Stimulated activated naive CD8-positive, alpha-beta T cell treated with anti-CD3 and anti-CD28 coated beads, Interleukin-15, Interleukin-2, amounts not matched to agents 100 U/mL and 50 U/mL, for 24 hours (primary cell): Measurements from ENCODE around the gene SLC4A7.
"Not testable (repeated sequence)": the region's sequence is repeated elsewhere in the genome, so short reads cannot be mapped to it uniquely, and the experiment has no call there.

ENCODE experiments used
- ATAC-seq: fragments of 150-1000 bp; cut with Tn5 transposase; one replicate; pipeline ENCODE4 v1.10.0; 2021
- DNase-seq: peaks from one replicate; pipeline ENCODE4 v3.0.0; 2021

Gene SLC4A7

GRCh38 chr3:27428446-27428845 is 55.7 kb downstream of the SLC4A7 start:
- ATAC-seq (no peak), DNase-seq (no peak)

- no peak for ATAC-seq
- no peak for DNase-seq
Observed at GRCh38 chr3:27426926-27427325, 57.3 kb downstream of the SLC4A7 start.

GRCh38 chr3:27425896-27426565 is 58.2 kb downstream of the SLC4A7 start:
- DNase-seq (no peak), ATAC-seq (no peak)

- ATAC-seq, DNase-seq: not testable (repeated sequence)
Observed at GRCh38 chr3:27424812-27425521, 59.2 kb downstream of the SLC4A7 start.

- DNase-seq (no peak), ATAC-seq (no peak)
Observed at GRCh38 chr3:27423463-27423862, 60.7 kb downstream of the SLC4A7 start.

DNA sequence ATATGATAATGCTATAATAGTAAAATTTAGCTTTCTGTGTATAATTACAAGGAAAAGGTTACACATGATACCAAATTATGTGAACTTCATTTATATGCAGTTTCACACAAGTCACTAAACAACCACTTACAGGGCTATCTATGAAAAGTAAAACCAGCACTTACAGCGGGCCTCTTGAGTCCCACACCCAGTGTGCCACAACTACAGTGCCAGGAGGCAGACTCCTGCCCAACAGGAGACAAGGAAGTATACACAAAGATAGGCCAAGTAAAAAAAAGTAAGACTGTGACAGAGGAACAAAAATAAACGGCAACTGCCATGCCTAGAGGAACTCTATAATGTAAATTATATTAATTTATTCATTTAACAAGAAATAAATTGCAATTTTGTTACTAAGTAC is 61.6 kb downstream of the SLC4A7 start:
- no peak for ATAC-seq
- DNase-seq, result no peak

DNA sequence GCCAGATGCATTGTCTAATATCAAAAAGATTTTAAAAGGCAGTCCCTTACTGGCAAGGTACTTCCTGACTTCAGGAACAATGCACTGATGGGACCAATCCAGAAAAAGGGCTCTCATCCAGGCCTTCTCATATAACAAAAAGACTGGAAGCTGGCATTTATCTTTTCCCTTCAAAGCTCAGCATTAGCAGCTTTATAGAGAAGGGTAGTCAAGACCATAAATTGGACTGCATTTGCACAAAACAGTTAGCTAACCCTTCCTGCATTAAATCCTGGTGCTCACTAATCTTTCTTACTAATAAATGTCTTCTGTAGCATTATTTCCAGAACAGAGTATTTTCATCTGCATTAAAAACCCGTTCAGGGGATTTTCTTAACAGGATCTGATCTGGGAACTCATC is 69.0 kb downstream of the SLC4A7 start:
- no peak for ATAC-seq
- no peak for DNase-seq

DNA sequence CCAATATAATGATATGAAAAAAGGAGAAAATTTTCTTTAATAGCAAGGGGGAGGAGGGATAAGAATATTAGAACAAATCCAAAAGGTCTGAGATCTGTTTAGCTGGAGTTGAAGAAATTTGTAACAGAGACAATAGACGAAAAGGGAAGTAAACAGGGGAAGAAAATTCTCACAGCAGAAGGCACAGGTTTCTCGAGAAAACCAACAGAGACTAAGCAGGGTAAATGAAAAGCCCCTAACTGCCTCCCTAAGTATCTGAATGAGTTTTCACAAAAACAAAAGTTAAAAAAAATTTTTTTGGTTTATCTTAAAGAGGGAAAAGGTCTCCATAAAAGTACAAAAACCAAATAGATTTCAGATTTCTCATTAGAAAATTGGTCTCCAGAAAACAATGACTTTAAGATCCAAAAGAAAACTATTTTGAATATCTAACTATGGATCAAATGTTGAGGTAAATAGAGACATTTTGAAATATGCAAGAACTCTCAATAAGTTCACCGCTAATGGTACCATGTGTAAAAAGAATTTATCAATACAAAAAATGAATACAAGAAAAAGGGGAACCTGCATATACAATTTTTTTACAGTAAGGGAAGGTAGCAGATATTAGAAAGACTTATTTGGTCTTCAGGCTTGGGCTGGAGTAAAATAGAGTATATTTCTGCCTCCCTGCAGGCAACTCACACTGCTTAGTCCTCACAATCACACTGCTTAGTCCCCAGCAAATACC is 91.1 kb downstream of the SLC4A7 start:
- ATAC-seq (no peak), DNase-seq (no peak)

GRCh38 chr3:27392414-27392813 is 91.8 kb downstream of the SLC4A7 start:
- DNase-seq, ATAC-seq: not testable (repeated sequence)

DNA sequence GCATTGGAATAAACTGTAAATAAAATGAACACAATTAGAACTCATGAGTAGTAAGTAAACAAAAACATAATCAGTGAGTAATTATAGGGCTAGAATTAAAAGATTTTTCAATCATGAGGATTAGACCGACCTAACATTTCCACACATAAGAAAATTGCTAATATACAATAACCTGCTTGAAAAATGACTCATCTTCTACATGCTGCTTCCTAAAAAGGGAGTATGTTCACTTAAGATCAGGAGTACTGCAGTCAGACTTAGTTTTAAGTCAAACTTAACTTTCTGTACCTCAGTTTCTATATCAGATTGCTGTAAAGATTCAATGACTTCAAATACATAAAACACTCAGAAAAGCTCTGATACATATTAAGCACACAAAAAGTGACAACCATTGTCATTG is 92.4 kb downstream of the SLC4A7 start:
- ATAC-seq (no peak), DNase-seq (no peak)

GRCh38 chr3:27387625-27388024 is 96.6 kb downstream of the SLC4A7 start:
- no peak for DNase-seq

GRCh38 chr3:27385504-27385903 is 98.7 kb downstream of the SLC4A7 start:
- no peak for DNase-seq
- no peak for ATAC-seq

More at GRCh38 chr3:27387625-27388024, 96.6 kb downstream of the SLC4A7 start:
- ATAC-seq, result no peak

DNA sequence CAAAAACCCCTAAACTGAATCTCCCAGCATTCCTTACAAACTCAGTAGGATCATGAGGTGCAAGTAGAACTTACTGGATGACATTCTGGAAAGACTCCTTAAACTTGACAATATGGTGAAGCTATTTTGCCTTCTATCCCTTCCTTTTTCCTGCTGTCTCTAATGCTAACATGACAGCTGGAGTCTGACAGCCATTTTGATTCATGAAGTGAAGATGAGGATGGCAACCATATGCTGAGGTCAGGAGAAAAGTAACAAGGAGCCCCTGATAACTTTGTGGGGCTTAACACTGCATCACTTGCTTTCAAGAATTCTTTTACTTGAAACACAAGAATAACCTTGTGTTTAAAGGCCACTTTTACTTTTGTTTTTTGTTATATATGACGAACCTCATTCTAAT is 100.0 kb downstream of the SLC4A7 start:
- DNase-seq, result no peak
- ATAC-seq, result no peak

DNA sequence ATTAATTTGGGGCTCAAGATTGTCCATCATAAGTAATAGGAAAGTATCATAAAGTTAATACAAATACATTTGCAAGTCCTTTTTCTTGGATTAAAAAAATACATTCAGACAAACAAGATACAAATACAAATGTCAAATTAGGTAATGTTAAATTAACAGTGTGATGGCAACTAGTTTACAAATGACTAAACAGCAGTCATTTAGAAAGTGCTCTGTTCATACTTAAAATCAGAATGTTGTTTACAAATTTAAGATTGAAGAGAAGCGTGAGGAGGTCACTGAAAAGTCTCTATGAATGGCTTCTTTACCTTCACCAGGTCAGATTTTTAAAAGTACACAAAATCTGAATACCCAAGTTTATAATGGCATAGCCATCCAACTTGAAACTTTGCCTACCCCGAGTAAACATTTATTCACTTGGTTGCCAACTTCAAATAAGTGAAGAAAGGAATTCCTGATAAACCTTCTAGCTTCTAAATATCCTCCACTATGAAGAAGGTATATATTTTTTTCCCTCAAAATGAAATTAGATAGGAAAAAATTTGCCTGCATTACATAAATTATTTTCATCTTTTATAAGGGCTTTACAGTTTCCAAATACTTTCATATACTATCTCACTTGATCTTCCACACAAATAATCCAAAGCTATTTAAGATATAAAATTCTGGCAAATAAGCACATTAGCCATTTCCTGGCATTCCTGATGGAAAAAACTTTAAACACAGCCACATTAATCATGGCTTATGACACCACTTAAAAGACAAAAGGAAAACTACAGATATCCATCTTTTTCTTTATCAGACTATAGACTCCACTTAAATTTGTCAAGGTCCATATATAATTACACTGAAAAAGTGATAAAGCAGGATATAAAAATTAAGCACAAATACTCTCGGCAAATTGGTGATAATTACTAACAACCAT is 103.5 kb downstream of the SLC4A7 start:
- ATAC-seq, result no peak
- no peak for DNase-seq

- DNase-seq (no peak), ATAC-seq (no peak)
Observed at GRCh38 chr3:27378331-27378730, 105.9 kb downstream of the SLC4A7 start.

- DNase-seq (no peak), ATAC-seq (no peak)
Observed at GRCh38 chr3:27376109-27376772, 107.9 kb downstream of the SLC4A7 start.

DNA sequence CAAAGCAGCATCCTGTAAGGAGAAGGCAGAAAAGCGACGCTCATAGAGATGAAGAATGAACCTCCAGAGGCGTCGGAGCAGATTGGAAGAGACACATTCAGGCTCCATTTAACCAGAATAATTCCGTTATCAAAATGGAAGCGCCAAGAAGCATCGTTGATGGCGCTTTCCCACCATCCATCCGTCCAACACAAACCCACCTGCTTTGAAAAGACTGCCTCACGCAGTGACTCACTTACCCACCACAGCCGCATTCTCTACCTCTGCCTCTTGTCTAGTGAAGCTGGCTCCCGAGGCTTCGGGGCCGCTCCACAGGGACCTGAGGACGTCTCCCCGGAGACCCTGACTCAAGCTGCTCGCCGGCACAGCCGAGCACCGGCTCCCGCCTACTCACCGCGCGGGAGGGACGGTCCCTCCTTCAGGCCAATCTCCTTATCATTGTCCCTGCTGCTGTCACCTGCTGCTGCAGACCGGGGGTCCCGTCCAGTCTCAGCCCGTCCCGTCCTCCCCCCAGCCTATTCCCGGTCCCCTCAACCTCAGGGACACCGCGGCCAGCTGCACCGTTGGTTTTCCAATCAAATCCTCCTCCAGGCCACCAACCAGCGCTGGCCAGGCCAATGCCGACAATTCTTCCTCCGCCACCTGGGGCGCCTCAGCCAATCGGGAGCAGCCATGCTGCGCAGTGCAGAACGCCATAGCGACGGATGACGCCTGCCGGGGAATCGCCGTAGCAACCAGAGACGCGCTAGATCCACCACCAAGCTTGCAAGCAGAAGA is 115.2 kb downstream of the SLC4A7 start, which contains the start of gene NEK10:
NEK10 (minus strand) TSS at position 553 of the 777 bp plus-strand sequence. CDS start 16,501 bp downstream, outside the sequence.
- ATAC-seq, result peak; percentile 99

GRCh38 chr3:27366062-27366591 is 118.1 kb downstream of the SLC4A7 start:
- no peak for DNase-seq
- no peak for ATAC-seq

More for the DNA sequence above, 115.2 kb downstream of the SLC4A7 start, which contains the start of gene NEK10:
- DNase-seq, result peak; percentile 90

DNA sequence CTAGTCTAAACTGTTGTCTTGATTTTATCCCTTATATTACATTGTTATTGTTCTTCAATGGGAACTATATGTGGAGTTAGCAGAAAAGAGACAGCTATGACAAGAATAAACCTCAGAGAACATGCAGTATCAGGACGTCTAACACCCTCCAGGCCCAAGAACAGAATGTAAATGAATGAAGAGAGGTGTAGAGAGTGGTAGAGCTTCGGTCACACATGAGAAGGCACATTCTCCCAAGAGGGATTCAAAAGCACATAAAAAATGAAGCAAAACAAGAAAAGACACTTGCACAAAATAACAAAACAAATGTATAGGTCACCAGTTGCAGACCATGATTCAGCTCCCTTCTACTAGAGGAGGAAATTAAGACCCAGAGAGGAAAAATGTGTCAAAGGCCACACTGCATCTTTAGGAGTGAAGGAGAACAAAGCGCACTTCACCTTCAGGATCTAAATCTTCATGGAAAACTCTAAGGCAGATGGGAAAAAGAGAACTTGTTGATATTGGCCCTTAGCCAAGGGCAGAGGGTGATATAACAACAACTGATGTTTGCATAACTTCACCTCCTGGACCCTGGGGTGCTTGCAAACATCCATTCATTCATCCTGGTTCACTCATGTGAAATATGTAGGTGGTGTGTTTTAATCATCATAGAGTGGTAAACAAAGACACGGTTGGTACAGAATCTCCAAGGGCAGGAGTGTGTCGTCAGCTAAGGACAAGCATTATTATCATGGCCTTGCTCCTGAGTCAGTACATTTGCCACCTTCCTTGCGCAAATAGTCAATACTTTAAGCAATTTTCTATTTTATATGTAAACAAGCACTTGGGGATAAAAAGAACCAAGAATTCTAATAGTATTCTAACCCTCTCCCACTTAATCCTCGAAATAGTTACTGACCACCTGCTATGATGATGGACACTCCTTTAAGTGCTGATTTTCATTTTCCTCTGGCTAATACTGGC is 123.8 kb downstream of the SLC4A7 start:
- DNase-seq (no peak), ATAC-seq (no peak)
